Measurements from ENCODE around the gene PRSS38.

The PRSS38 gene

GRCh38 chr1:227885648-227886502 lies 70.4 kb downstream of the PRSS38 start:
- no peak for DNase-seq (ENCODE audit: low read depth)

DNA sequence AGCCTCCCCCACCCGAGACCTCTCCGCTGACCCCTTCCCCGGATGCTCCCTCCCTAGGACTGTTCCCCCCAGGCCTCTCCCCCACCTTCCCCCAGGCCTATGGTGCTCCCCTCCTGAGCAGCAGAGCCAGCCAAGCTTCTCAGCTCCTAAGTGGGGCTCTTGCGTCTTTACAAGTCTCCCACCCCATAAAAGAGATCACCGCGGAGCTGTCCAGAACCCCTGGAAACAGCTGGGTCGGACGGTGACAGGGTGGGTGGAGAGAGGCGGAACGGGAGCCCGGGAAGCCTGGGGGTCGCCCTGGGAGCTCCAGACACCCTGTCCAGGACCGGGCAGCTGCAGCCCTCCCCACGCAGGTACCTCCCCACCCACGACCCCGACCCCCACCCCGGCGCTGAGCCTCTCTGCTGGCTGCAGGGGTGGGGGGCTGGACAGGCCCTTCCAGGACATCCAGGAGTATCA lies 71.1 kb downstream of the PRSS38 start:
- no peak for DNase-seq (ENCODE audit: low read depth)

GRCh38 chr1:227886993-227887696 lies 71.7 kb downstream of the PRSS38 start:
- no peak for DNase-seq (ENCODE audit: low read depth)

GRCh38 chr1:227887697-227888403 lies 72.4 kb downstream of the PRSS38 start:
- peak; percentile 21 for DNase-seq (ENCODE audit: low read depth)

DNA sequence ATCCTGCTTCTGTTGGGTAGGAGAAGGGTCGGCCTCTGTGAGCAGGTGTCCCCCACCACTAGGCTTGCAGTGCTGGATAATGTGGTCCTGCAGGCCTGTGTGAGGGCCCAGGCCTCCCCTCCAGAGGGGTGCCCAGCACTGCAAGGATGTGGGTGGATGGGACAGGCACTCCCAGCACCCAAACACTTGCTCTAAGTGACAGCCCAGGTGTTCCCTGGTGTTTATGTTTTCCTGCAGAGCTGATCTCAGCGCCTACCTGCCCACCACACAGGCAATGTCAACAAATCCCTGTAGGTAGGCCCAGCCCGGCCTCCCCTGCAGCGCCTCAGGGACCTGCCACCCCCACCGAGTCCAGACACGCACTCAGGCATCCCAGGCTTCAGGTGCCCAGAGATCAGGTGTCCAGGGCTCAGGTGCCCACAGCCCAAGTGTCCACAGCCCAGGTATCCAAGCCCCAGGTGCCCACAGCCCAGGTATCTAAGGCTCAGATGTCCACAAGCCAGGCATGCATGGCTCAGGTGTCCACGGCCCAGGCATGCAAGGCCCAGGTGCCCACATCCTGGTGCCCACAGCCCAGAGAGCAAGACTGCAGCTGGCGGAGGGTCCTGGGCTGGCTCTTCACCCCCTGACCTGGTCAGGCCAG lies 73.0 kb downstream of the PRSS38 start:
- no peak for DNase-seq (ENCODE audit: low read depth)

- no peak for DNase-seq (ENCODE audit: low read depth)
These were observed 73.8 kb downstream of the PRSS38 start for GRCh38 chr1:227889047-227889862.

DNA sequence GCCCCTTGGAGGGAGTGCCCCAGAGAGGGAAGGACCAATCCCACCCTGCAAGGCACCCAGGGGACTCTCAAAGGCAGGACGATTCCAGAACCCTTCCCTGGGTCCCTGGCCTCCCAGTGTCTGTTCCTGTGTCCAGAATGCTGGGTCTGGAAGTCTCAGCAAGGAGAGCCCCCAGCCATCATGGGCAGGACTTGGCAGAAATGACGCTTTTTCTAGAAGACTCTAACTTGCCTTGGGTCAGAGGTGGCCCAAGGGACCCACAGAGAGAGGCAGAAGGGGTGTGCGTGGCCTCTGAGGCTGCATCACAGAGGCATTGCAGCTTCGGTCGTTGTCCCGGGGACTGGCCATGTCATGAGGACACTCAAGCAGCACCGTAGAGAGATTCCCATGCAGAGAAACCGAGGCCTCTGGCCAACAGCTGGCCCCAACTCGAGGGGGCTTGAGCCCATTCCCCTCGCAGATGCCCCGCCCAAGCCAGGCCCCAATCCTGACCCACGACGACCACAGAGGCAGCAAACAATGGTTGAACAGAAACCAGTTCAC lies 74.5 kb downstream of the PRSS38 start:
- DNase-seq (ENCODE audit: low read depth): no peak

DNA sequence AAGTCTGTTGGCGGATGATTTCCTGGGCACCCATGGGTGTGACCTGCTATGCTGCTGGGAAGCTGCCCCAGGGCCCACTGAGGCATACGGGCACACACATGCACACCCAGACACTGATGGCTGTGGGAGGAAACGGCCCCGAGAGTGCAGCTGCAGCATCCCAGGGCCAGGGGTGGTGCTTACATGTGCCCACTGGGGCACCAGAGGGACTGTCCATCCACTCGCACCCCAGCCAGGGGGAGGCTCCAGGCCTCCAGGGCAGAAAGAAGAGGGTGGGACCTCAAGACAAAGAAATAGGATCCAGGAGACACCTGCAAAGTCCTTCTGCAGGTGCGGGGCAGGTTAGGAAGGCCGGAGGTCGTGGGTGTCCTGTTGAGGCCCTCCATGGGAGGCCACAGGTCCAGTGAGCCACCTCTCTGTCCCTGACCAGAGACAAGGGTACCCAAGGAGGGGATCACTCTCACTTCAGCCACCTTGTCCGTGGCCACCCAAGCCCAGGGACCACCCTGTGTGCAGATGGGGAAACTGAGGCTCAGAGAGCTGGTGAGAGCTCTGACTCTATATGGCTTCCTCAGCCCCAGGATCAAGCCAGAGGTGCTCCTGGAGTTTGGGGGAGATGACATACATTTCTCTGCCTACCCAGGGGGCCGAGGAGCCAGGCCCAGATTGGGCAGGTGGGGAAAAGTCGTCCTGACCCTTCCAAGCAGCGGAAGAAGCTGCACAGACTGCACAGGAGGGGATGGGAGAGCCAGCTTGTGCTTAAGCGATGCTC lies 75.2 kb downstream of the PRSS38 start:
- no peak for DNase-seq (ENCODE audit: low read depth)

GRCh38 chr1:227891223-227891954 lies 75.9 kb downstream of the PRSS38 start:
- no peak for DNase-seq (ENCODE audit: low read depth)

GRCh38 chr1:227891955-227892488 lies 76.5 kb downstream of the PRSS38 start:
- no peak for DNase-seq (ENCODE audit: low read depth)

- DNase-seq (ENCODE audit: low read depth): no peak
These were observed 77.2 kb downstream of the PRSS38 start for GRCh38 chr1:227892489-227893299.

GRCh38 chr1:227893300-227893948 lies 77.9 kb downstream of the PRSS38 start:
- DNase-seq (ENCODE audit: low read depth): no peak

DNA sequence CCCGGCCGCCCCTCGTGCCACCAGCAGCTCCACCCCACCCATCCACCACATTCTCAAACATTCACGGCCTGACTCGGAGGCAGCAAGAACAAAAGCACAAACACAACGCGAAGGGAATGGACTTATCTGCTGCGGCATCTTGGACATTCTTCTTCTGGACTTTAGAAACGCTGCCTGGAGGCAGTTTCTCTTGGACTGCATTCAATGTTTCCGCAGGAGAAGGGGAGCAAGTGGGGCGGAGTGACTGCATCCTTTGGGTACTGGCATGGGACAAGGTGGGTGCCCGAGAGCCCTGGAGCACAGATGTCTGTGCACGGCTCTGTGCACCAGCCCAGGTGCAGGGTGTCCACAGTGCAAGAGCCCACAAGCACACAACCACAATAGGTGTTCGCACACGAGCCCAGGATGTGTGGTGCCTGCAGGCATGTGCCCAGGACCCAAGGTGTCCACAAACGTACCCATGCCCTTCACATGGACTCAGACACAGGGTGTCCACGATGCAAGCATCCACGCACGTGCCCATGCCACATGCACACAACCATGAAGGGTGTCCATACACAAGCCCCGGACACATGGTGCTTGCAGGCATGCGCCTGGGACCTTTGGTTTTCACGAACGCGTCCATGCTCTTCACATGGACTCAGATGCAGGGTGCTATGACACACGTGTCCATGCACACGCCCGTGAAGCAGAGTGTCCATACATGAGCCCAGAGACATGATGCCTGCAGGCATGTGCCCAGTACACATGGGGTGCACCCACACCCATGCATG lies 78.7 kb downstream of the PRSS38 start:
- no peak for DNase-seq (ENCODE audit: low read depth)

GRCh38 chr1:227894831-227895451 lies 79.5 kb downstream of the PRSS38 start:
- DNase-seq (ENCODE audit: low read depth): no peak
